HG03135 (cell line): ENCODE measurements around the gene TTC38.

Experiments
- ATAC-seq: cut with Tn5 transposase; IDR thresholded peaks from one replicate; pipeline ENCODE4 v1.9.1; 2021; ENCODE audit warnings: mild to moderate bottlenecking, moderate library complexity; ENCODE audit not compliant: unreplicated experiment

Gene TTC38

DNA sequence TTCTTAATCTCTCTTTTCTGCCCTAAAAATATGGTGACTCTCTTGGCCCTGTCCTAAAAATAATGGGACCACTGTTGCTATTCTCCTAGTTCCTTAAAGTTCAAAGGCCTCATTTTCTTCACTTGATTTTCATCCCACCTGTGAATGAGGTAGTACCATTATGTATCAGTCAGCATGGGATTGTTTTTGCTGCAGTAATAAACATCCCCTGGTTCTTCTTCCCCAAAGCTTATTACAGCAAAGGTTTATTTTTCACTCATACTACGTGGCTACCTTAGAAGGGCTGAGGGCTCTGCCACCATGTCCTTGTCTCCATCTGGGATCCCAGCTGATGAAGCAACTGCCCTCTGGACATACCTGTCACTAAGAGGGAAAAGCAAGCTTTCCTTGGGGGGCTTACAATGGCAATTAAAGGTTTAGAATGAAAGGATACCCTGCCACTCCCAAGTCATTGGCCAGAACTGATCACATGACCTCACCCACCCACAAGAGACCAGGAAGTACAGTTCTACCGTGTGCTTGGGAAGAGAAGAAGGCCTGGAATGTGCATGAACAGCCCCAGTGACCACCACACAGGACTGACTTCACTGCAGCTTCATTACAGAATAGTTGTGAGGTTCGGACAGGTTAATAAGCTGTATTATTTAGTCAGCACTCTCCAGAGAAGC lies 7.8 kb downstream of the TTC38 start:
- ATAC-seq = no peak

DNA sequence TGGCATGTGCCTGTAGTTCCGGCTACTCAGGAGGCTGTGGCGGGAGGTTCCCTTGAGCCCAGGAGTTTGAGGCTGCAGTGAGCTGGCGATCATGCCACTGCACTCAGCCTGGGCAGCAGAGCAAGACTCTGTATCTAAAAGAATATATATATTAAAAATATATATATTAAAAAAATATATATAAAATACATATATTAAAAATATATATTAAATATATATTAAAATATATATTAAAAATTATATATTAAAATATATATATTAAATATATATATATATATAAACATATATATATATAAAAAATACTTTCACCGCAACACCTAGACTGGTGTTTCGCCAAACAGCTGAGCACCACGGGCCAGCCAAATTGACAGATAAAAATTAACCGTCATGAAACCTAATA lies 8.8 kb downstream of the TTC38 start:
- no peak for ATAC-seq

DNA sequence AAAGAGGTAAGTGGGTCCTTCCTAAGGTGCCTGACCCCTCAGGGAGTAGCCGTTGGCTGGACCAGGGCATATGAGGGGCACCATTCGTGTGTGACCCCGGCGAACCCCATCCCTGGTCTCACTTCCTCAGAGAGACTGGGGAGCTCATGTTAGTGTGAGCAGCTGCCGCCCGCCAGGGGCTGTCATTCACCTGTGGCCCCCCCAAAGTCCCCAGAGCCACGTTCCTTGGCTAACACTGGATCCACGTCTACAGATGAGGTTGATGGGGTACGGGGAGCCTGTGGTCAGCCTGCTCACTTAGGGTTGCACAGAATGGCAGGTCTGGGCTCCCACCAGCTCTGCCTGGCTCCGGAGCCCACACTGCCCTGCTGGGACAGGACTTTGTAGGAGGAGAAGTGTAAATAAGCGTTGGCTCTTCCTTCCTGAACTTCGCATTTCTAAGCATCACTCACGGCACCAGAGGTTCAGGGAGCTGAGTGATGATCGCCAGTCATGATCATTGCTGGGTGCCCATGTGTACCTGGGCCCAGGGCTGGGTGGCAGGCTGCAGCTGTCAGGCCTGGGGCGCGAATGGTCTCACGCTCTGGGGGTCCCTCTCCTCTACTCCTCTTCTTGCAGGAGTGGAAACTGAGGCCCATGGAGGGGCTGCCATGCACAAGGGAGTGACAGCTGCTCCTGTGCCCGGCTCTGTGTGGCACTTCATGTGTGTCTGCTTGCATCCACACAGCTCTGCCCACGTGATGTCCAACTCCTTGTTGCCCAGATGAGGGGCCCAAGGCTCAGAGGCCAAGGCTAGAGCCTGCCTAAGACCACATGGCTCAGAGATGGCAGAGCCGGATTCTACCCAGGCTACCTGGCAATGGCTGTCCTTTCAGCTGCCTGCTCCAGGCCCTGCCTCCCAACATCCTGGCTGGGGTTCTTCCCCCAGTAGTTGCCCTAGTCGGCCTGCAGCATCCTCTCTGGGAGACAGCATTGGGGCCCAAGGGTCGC lies 11.1 kb downstream of the TTC38 start:
- no peak for ATAC-seq

DNA sequence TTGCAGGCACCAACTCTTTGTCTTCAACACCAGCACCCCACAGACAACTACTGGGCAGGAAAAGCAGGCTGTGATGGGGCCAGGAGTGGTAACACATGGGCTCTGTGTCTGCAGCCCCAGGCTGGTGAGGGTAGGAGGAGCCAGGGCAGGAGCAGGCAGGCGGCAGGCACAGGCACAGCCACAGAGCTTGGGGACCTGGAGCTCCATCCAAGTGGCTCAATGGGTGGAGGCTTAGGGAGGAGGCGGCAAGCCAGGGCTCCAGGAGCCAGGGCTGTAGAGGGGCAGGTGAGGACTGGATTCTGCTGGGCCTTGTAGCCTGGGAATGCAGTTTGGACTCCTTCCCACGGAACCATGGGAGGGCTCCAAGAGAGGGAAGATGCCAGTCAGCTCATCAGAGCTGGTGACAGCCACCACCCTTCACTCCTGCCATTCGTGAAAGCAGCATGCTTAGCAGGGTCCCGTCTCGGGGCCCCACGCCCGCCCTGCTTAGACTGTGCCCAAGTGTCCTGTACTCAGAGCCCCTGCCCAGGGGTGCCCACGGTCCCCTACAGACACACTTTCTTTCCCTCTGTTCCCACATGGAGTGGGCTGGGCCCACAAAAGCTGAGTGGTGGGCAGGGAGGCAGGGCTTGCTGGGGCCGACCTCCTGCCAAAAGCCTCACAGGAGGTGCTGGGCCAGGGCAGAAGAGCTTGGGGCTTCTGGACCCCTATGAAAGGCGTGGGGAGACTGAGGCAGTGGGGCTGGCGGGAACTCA lies 12.4 kb downstream of the TTC38 start:
- no peak for ATAC-seq

DNA sequence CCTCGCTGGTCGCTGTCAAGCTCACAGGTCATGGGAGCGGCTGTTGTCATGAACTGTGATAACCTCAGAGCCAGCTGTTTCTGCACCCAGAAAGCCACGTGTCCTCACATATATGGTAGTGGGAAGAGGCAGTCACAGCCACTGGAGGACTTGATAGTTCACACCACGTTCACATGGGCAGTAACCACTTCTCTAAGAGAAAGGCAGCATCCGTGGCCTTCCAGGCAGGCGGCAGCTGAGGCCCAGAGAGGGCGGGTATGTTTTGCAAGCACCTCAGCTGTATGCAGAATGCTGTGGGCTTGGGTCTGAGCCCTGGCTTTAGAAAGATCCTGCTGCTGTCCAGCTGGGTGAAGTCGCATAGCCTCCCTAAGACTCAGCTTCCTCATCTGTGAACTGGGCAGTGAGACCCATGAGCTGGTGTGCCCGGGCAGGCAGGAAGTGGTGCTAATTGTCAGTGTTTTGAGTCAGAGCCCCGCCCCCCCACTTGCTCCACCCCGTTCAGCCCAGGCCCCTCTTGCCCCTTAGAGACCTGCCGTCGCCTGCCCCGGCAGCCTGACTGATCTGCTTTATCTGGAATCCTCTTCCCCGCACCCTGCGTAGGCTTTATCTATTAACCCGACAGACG lies 13.3 kb downstream of the TTC38 start:
- ATAC-seq = no peak

DNA sequence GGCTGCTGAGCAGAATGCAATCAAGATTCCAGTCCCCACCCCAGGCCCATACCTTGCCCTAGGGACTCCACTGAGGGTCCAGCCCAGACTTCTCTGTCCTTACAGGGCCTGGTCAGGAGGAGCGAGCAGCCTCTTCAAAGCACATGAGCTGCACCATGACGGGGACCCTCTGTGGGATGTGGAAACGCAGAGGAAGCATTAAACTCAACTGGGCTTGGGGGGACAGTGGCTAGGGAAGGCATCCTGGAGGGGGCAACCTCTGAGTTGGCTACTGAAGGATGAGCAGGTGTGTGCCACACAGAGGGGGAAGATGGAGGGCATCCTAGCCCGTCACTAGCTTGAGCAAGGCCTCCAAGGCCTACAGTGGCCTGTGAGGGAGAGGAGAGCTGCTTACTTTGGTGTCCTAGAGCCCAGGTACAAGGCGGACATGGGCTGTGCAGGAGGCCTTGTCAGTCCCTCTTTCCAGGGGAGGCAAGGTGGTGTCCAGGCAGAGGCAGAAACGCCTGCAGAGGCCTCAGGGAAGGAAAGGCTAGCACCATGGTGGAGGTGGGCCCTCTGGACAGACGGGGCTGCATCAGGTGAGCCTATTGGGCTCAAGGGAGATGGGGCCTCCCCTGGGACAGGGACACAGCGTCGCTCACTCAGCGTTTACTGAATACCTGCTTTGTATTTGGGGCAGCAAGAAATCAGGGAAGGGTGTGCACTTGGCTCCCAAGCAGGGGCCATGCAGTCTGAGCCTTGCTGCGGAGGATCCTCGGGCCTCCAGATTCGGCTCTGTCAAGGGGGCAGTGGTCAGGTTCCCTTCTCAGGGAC lies 14.3 kb downstream of the TTC38 start:
- no peak for ATAC-seq

DNA sequence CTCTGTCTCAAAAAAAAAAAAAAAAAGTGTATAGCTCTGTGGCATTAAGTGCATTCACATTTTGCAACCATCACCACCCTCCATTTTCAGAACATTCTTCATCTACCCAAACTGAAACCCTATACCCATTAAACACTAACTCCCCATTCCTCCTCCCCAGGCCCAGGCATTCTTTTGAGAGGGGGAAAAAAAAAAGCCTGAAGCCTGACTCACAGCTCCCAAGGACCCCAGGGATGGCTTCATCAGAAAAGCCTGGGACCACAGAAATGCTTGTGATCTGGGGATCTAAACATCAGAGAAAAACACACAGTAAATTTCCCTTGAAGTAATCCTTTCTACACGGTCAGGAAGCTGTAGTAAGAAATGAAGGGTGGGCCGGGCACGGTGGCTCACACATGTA lies 18.2 kb downstream of the TTC38 start:
- no peak for ATAC-seq

DNA sequence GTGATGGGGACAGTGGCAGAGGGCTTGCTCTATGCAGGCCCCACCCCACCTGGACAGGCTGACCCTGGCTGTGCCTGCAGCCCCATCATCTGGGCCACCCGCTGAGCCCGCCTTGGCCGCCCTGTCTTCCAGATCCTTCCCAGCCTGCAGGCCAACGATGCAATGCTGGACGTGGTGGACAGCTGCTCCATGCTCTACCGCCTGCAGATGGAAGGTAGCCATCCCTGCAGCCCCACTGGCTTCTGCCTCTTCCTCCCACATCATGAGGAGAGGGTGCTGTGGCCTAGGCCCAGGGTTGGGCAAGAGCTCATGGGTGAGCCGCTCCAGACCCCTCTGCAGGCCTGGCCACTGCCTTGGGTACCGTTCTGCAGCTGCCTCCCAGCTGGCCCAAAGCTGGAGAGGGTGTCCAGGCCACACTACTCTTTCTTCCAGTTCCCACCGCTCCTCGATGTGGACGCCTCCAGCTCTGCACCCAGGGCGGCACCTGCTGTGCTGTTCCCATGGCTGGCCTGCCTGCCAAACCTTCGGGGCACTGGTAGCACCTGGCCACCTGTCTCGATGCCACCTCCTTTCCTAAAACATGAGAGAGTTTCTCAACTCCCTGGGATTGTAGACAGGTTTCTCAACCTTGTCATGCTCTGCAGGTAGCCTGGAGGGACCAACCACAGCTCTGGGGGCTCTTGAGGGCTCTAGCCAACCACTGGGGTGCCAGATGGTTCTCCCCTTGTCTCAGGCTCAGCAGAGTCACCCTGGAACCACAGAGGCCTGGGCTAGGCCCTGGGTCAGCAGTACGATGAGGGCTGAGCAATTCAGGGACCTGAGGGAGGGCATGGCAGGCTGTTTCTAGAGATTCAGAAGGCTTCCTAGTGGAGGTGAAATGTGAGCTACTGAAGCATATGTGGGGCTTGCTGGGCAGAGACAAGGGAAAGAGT lies 19.4 kb downstream of the TTC38 start:
- no peak for ATAC-seq

DNA sequence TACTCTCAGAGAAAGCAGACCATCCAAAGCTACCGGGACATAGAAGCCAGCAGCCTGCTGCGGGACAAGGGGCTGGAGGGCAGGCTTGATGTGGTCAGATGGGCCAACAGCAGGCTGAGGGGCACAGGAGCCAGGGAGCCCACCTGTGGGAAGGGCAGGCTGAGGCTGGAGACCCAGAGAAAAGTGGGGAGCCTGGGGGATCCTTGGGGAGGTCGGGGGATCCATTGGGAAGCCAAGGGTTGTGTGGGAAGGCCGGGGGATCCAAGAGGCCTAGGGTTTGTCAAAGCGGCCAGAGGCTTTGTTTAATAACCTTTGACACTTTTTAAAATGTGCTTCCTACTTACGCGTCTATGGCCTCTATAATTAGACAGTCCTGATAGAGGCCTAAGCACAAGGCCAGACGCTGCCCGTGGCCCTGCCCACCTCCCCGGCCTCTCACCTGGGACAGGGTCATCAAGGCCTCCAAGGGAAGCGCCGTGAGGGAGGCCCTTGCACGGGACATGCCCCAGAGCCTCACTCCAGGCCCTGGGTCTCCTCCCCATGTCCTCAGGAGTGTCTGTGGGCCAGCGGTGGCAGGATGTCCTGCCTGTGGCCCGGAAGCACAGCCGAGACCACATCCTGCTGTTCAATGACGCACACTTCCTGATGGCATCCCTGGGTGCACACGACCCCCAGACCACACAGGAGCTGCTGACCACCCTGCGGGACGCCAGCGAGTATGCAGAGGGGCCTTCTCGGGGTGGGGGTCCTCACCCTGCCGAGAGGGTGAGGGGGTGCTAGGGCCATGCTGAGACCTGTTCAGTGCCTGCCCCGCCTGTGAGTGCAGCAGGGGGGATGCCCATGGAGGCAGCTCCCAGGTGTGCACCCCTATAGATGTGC lies 20.3 kb downstream of the TTC38 start:
- ATAC-seq = no peak

DNA sequence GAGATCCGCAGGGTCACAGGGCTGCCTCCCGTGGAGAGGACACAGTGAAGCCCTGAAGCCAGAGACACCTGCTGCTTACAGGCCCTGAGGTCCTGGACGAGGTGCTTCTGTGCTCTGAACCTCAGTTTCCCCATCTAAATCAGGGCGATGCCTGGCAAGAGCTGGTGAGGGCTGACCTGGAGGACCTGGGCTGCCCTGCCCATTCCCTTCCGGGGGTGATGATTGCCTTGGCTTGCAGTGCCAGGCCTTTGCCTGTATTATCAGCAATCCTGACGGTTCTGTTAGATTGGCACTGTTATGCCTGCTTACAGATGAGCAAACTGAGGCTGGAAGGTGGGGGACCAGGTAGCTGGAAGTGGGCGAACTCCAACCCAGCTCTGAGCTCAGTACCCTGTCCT lies 21.0 kb downstream of the TTC38 start:
- ATAC-seq = no peak

DNA sequence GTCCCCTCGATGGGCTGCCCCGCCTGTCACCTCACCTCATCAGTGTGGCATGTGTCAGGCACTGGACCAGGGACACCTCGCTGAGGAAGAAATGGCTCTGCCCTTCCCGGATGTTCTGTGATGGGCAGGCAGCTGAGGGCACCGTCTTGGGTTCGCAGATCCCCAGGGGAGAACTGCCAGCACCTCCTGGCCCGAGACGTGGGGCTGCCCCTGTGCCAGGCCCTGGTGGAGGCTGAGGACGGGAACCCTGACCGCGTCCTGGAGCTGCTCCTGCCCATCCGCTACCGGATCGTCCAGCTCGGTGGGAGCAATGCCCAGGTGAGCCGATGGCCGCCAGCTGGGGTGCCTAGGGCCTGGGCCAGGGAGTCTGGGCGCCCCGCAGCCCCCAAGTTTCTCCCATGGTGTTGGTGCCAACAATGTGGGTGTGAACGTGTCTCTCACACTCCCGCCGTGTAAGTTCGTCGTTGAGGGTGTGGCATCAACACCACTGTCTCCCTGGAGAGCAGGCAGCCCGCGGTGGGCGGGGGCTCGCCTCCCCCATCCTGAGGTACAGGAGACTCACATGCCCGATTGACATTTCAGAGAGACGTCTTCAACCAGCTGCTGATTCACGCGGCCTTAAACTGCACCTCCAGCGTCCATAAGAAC lies 21.6 kb downstream of the TTC38 start:
- no peak for ATAC-seq

DNA sequence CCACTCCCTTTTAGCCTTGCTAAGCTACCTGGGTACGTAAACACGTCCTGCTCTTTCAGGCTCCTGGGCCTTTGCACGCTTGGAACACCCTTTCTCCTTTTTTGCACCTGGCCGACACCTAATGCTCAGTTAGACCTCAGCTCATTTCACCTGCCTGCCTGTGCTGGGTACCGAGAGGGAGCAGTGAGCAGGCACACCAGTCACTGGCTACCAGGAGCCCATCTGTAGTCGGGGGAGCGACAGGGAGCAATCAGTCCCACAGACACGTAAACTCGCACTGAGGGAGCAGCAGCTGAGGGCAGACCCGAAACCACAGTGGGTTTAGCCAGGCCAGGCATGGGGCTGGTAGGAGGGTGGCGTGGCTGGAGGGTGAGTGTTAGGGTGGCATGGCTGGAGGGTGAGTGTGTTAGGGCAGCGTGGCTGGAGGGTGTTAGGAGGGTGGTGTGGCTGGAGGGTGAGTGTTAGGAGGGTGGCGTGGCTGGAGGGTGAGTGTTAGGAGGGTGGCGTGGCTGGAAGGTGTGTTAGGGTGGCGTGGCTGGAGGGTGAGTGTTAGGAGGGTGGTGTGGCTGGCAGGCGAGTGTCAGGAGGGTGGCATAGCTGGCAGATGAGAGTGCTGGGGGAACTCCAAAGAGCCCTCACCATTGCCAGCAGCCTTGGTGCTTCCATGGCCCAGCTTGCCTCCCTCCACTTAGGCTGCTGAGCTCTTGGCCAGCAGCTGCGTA lies 22.5 kb downstream of the TTC38 start:
- ATAC-seq = no peak

DNA sequence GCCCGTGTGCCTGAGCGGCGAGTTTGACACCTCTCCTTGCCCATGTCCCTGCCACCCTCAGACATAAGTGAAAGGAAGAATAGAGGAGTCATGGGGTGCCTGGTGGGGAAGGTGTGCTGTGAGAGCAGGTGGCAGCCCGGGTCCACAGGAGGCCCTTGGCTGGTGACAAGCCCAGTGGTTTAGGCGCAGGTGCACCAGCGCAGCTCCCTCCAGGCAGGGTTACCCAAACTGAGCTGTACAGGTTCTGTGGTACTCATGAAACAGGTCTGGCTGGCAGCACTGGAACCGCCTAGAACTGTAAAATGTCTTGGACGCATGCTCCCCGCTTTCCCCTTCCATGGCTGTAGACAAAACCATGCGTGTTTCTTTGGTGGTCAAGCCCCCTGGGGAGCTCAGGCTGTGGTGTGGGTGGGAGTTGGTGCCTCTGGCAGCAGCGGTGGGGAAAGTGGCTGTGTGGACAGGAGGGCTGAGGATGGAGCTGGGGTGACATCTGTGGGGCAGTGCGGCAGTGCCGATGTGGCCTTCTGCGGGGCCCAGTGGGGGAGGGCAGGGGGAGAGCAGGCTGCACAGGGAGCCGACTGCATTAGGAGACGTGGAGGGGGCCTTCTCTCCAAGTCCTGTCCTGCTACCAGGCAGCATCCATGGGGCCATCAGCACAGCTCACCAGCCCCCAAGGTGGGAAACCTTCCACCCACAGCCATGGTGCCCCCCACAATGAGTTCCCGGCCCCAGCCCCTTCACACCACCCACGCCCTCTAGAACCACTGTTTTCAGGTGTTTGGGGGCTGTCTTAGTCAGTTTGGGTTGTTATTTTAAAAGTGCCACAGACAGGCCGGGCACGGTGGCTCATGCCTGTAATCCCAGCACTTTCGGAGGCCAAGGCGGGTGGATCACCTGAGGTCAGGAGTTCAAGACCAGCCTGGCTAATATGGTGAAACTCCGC lies 23.3 kb downstream of the TTC38 start:
- no peak for ATAC-seq

DNA sequence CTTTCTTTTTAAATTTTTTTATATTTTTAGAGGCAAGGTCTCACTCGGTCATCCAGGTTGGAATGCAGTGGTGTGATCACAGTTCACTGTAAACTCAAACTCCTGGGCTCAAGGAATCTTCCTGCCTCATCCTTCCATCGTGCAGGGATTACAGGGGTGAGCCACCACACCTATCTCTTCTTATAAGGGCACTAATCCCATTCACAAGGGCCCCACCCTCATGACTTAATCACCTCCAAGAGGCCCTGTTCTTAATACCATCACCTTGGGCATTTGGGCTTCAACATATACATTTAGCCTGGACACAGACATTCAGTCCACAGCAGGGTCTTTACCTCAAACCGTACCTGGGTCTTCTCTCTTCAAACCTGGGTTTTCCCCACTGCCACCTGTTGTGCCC lies 24.4 kb downstream of the TTC38 start:
- no peak for ATAC-seq

DNA sequence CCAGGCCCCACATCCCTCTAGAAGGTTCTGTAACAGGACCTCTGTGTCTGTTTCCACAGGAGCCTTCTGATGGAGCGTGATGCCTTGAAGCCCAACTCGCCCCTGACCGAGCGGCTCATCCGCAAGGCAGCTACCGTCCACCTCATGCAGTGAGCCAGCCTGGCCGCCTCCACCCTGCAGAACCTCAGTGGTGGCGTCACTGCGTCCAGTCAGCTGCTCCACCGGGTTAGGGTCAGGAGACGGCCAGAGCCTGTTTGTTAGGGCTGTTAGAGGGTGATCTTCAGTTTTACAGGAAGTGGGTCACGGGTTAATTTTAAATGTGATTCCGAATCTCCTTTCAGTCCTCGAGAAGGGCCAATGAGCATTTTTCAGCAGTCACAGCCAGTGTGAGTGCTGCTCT lies 24.9 kb downstream of the TTC38 start:
- ATAC-seq = no peak
